Lower leg skin (tissue), 3 donors: ENCODE results near the gene R3HDM2.

ENCODE experiments used
- CTCF ChIP-seq, 3 donors: fragments of 450-650 bp; IDR thresholded peaks; one replicate each; pipeline ENCODE4 v1.5.1; 2016; ENCODE audit warnings: antibody characterized with exemption in 3 of 3, mild to moderate bottlenecking in 3 of 3, moderate library complexity in 2 of 3
- POLR2A ChIP-seq, 2 donors: fragments of 450-650 bp; IDR thresholded peaks; one replicate each; pipeline ENCODE4 v1.6.1; 2016 to 2017; ENCODE audit warnings: antibody characterized with exemption in 2 of 2, mild to moderate bottlenecking in 1 of 2, moderate library complexity in 1 of 2

DNA sequence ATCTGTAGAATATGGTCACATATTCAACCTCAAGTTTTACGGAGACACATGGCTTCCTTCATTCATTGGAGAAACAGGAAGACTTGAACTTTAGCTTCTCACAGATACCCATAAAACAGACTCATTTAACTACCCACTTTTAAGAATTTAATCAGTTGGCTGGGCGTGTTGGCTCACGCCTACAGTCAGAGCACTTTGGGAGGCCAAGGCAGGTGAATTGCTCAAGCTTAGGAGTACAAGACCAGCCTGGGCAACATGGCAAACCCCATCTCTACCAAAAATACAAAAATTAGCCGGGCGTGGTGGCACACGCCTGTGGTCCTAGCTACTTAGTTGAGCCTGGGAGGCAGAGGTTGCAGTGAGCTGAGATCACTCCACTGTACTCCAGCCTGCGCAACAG, 115.2 kb downstream of the R3HDM2 start:
- TF ChIP-seq POLR2A (IDR thresholded peaks at IDR 0.05) (no peak), CTCF (IDR thresholded peaks at IDR 0.05) (no peak)
